Glomerular endothelial cell (primary cell): ENCODE measurements around the gene SERTAD2. TPM values are rescaled to one million over a fixed set of nuclear protein-coding genes. Genes with fewer than 3 reads are reported as not detected.

ENCODE experiments used
- DNase-seq: peaks from one replicate; pipeline ENCODE4 v3.0.0-alpha.2; 2011; ENCODE audit warnings: low read depth, low spot score; ENCODE audit errors: extremely low read depth
- total RNA-seq: library from RNA; depleted of rRNA; stranded (reverse); fragments of >200 nt; gene quantifications from 2 replicates; pipeline ENCODE4 v1.2.3, GENCODE V29; 2015

Gene SERTAD2, protein sequence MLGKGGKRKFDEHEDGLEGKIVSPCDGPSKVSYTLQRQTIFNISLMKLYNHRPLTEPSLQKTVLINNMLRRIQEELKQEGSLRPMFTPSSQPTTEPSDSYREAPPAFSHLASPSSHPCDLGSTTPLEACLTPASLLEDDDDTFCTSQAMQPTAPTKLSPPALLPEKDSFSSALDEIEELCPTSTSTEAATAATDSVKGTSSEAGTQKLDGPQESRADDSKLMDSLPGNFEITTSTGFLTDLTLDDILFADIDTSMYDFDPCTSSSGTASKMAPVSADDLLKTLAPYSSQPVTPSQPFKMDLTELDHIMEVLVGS
- 11.9 and 15.6 TPM in 2 replicates for total RNA-seq

DNA sequence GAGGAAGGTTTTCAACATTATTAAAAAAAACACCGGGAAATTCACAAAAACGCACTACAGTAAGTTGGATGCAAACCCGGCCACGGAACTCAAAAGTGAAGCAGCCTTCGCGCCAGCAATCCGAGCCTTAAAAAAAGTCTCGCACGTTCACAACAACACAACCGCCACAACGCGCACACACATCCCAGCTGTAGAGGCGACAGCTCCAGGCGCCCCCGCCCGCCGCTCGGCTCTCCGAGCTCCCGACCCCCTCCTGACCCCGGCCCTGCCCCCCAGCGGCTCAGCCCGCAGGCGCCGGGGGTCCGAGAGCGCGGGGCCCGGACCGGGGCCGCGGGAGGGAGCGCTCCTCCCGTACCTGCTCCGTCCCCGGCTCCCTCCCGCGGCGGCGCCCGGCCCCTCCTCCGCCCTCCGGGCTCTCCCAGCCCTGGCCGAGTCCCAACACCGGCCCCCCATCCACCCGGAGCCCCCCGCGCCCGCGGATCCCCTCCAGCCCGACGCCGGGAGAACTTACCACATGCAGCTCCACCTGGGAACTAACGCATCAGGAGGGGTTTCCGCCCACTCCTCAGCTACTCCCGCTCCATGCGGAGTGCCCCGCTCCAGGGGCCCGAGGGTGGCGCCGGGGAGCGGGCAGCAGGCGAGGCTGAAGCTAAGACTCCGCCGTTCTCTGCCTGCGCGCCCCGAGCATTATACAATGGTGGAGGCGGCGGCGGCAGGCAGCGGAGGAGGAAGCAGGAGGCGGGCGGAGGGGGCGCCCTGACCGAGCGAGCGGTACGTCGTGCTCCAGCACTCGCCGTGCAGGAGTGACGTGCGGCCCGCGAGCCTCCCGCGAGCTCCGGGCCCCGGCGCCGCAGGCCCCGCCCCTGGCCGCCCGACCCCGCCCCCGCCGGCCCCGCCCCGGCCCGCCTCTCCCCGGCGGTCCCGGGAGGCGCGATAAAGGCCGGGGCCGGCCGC is at the start of gene SERTAD2:
Gene SERTAD2, minus strand, starts transcription at position 805 of the 954 bp plus-strand sequence. CDS start 17,042 bp downstream, outside the sequence.
- DNase-seq = no peak

GRCh38 chr2:64700133-64700809 is 46.6 kb upstream of the SERTAD2 start:
- no peak for DNase-seq

- no peak for DNase-seq
Measured at GRCh38 chr2:64699712-64700111, 46.0 kb upstream of the SERTAD2 start.

- DNase-seq = peak; percentile 85
Measured at GRCh38 chr2:64698668-64699444, 45.1 kb upstream of the SERTAD2 start.

- no peak for DNase-seq
Measured at GRCh38 chr2:64698177-64698643, 44.5 kb upstream of the SERTAD2 start.

DNA sequence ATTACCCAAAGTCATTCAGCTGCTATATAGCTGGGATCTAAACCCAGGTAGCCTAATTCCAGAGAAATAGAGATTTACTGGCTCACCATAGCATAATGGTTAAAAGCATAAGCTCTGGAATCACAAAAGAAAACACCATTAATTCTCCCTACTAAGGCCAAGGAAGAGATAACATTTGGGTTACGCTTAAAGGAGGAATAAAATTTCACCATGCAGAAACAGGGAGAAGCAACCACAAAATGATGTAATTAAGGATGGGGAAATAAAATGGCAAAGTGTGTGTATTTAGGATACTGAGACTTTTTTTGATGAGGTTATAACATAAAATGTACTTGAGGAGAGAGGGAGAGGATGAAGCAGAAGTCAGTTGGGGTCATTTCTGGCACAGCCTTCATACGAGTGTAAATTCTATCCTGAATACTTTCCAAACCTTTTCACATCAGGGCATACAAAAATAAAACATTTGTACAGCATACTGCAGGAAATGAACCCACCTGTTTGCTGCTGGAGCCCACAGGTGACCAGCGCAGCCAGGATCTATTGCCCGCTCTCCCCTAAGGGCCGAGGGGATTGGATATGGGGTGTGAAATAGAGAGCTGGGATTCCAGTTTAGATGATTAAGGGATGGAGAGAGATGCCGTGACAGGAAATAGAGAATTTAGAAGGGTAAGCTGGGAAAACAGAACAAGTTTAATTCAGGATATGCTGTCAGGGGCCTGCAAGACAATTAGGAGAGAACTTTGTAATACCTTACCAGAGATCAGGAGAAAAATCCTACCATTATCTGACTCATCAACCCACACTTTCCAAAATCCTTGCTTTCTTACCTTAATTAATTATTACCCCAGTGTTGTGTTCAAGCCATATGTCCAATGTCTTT is 43.8 kb upstream of the SERTAD2 start:
- DNase-seq = no peak

GRCh38 chr2:64696636-64697035 is 42.9 kb upstream of the SERTAD2 start:
- no peak for DNase-seq

GRCh38 chr2:64695721-64696261 is 42.1 kb upstream of the SERTAD2 start:
- DNase-seq = peak; percentile 83

DNA sequence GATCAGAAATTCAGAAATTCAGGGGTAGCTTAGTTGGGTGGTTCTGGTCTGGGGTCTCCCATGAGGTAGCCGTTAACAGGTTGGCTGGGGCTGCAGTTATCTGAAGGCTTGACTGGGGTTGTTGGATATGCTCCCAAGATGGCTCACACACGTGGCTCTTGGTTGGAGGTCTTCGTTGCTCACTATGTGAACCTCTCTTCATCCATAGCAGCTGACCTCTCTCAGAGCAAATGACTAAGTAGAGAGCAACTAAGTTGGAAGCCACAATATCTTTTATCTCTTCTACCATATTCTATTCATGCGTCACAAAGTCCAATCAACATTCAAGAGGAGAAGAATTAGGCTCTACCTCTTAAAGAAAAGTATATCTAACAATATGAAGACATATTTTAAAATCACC is 38.7 kb upstream of the SERTAD2 start:
- no peak for DNase-seq

DNA sequence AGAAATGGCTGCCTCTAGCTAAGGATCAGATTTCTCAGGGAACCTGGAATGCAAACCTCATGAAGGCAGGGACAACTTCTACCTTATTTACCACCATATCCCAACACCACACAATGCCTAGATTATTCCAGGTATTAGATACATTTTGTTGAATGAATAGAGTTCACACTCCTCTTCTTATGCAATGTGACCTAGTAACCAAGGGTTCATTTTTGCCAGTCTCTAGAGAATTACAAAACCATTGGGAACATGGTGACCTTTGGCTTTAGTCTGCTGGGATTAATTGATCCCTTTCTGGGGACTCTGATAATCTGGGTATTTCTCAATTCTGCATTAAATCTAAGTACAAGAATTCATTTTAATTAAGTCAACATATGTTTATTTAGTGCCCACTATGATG is 35.2 kb upstream of the SERTAD2 start:
- no peak for DNase-seq

- no peak for DNase-seq
Measured at GRCh38 chr2:64686283-64686956, 32.7 kb upstream of the SERTAD2 start.

- DNase-seq = no peak
Measured at GRCh38 chr2:64685430-64685829, 31.7 kb upstream of the SERTAD2 start.

- DNase-seq = no peak
Measured at GRCh38 chr2:64683771-64684510, 30.2 kb upstream of the SERTAD2 start.

GRCh38 chr2:64681479-64681967 is 27.8 kb upstream of the SERTAD2 start:
- no peak for DNase-seq

DNA sequence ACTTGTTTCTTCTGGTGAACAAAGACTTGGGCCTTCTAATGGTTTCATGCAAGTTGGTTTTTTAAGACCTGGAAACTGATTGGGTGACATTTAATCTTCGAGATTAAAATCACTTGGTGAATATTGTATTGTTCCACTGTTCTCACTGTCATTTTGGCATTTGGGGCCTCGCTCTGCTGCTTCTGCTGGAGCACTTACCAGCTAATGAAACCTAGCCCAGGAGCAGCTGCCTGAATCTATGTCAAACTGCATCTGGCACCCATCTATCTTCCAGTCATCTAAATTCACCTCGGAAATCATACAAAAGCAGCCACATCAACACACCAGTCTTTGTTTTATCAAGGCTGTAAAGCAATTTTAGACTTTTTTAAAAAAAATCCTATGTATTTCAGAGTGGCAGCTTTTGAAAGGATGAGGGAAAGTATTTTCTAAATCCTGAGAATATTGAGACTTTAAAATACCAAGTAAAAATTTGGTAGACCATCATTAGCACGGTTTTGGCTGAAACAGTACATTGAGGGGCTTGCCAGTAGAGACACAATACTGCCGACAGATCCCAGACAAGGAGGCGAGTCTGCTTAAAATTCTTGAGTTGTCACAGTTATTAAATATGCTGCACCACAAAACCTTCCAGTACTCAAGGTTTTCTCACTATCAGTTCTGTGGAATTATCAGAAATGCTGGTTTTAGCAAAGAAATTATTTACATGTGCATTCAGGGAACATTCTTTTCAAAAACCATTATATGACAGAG is 26.1 kb upstream of the SERTAD2 start:
- DNase-seq = no peak

- no peak for DNase-seq
Measured at GRCh38 chr2:64678771-64679590, 25.3 kb upstream of the SERTAD2 start.
